Epithelial cell of esophagus (primary cell): ENCODE data around the gene ZNRD2.

Experiments
- DNase-seq: peaks from one replicate; pipeline ENCODE4 v3.0.0; 2010; ENCODE audit warnings: low read depth
- H3K4me3 ChIP-seq: 2 replicates; pipeline ENCODE4 v1.5.1; 2011; ENCODE audit warnings: mild to moderate bottlenecking, low read length, control low read depth
- TF ChIP-seq, protein P1 (sequence below): IDR thresholded peaks from 2 replicates; pipeline ENCODE4 v1.5.1; 2011; ENCODE audit warnings: low read depth, mild to moderate bottlenecking, low read length, control low read depth, inconsistent platforms; ENCODE audit not compliant: insufficient read depth; ENCODE audit errors: missing control alignments

ZNRD2 gene

GRCh38 chr11:65539744-65540289 lies 30.5 kb upstream of the ZNRD2 start:
- DNase-seq = peak; percentile 66
- TF ChIP-seq, protein P1, sequence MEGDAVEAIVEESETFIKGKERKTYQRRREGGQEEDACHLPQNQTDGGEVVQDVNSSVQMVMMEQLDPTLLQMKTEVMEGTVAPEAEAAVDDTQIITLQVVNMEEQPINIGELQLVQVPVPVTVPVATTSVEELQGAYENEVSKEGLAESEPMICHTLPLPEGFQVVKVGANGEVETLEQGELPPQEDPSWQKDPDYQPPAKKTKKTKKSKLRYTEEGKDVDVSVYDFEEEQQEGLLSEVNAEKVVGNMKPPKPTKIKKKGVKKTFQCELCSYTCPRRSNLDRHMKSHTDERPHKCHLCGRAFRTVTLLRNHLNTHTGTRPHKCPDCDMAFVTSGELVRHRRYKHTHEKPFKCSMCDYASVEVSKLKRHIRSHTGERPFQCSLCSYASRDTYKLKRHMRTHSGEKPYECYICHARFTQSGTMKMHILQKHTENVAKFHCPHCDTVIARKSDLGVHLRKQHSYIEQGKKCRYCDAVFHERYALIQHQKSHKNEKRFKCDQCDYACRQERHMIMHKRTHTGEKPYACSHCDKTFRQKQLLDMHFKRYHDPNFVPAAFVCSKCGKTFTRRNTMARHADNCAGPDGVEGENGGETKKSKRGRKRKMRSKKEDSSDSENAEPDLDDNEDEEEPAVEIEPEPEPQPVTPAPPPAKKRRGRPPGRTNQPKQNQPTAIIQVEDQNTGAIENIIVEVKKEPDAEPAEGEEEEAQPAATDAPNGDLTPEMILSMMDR = no peak

GRCh38 chr11:65540290-65541092 lies 29.8 kb upstream of the ZNRD2 start:
- peak; percentile 95 for DNase-seq

More at GRCh38 chr11:65539744-65540289, 30.5 kb upstream of the ZNRD2 start:
- peak overlapping the region; percentile 65 for H3K4me3 ChIP-seq

GRCh38 chr11:65541093-65541982 lies 28.9 kb upstream of the ZNRD2 start:
- peak; percentile 86 for DNase-seq
- peak overlapping the region; percentile 41 for H3K4me3 ChIP-seq
- TF ChIP-seq, protein P1 = no peak

More at GRCh38 chr11:65540290-65541092, 29.8 kb upstream of the ZNRD2 start:
- peak overlapping the region; percentile 65 for H3K4me3 ChIP-seq
- TF ChIP-seq, protein P1 = peak; percentile 73

- no peak for DNase-seq
- TF ChIP-seq, protein P1 = no peak
- H3K4me3 ChIP-seq = no peak overlapping the region
Measured at GRCh38 chr11:65542738-65543390, 27.4 kb upstream of the ZNRD2 start.

DNA sequence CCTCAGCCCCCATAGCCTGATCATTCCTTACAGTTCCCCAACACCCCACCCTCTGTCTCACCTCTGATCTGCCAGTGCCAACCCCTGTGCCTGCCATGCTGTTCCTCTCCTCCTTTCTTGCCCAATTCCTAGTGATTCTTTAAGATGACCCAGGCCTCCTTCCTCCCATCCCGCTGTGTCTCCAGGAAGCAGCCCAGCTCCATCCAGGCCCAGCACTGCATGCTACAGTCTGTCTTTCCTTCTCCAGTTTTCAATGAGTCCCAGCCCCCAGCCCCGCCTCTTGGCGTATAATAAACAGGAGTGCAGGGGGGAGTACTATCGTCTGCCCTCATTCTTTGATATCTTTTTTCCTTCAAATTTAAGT lies 24.4 kb upstream of the ZNRD2 start:
- TF ChIP-seq, protein P1 = no peak
- no peak overlapping the region for H3K4me3 ChIP-seq
- no peak for DNase-seq

GRCh38 chr11:65546217-65546958 lies 23.9 kb upstream of the ZNRD2 start:
- H3K4me3 ChIP-seq = peak overlapping the region; percentile 35
- peak; percentile 88 for DNase-seq
- TF ChIP-seq, protein P1 = no peak
